ENCODE measurements around the gene WDFY2. TPM values are rescaled to one million over a fixed set of nuclear protein-coding genes. Genes with fewer than 3 reads are reported as not detected.
A peak's percentile ranks its signal among the peaks of the same experiment; 100 is the strongest.

The WDFY2 gene
- total RNA-seq, 1 donor: 11.9 TPM

- Histone ChIP-seq H3K4me3 (ENCODE audit: insufficient read depth, low read length) (no peak overlapping the region), H3K27me3 (ENCODE audit: insufficient read depth, low read length) (no peaks in the 10 kb centered on the region), H3K36me3 (ENCODE audit: insufficient read depth, low read length) (peaks cover 18% of the 10 kb centered on the region), H2AFZ (ENCODE audit: low read length) (no peak overlapping the region), H3K9me3 (ENCODE audit: low read depth, low read length) (no peaks in the 10 kb centered on the region), H3K4me2 (ENCODE audit: insufficient read depth, low read length) (peak overlapping the region; percentile 19), H3K79me2 (ENCODE audit: insufficient read depth, low read length) (peaks cover 40% of the 10 kb centered on the region), H3K4me1 (ENCODE audit: insufficient read depth, low read length) (peaks cover 25% of the 10 kb centered on the region), H3K27ac (ENCODE audit: low read depth, low read length) (peak overlapping the region; percentile 67), H4K20me1 (ENCODE audit: insufficient read depth, low read length) (no peaks in the 10 kb centered on the region)
- peak; percentile 49 for DNase-seq (ENCODE audit: insufficient read length, low spot score, missing footprints)
- TF ChIP-seq CTCF (IDR thresholded peaks at IDR 0.05; ENCODE audit: extremely low read depth, low read depth, low read length): no peak
Observed at GRCh38 chr13:51717786-51718398, 133.6 kb downstream of the WDFY2 start.

- TF ChIP-seq CTCF (IDR thresholded peaks at IDR 0.05; ENCODE audit: extremely low read depth, low read depth, low read length): no peak
- H3K27me3 ChIP-seq (ENCODE audit: insufficient read depth, low read length): no peaks in the 10 kb centered on the region
- no peak overlapping the region for H3K4me3 ChIP-seq (ENCODE audit: insufficient read depth, low read length)
- H2AFZ ChIP-seq (ENCODE audit: low read length): no peak overlapping the region
- no peaks in the 10 kb centered on the region for H3K9me3 ChIP-seq (ENCODE audit: low read depth, low read length)
- peaks cover 18% of the 10 kb centered on the region for H3K36me3 ChIP-seq (ENCODE audit: insufficient read depth, low read length)
- DNase-seq (ENCODE audit: insufficient read length, low spot score, missing footprints): no peak
- H4K20me1 ChIP-seq (ENCODE audit: insufficient read depth, low read length): no peaks in the 10 kb centered on the region
- H3K79me2 ChIP-seq (ENCODE audit: insufficient read depth, low read length): peaks cover 44% of the 10 kb centered on the region
- no peak overlapping the region for H3K27ac ChIP-seq (ENCODE audit: low read depth, low read length)
- peaks cover 24% of the 10 kb centered on the region for H3K4me1 ChIP-seq (ENCODE audit: insufficient read depth, low read length)
- H3K4me2 ChIP-seq (ENCODE audit: insufficient read depth, low read length): no peak overlapping the region
Observed at GRCh38 chr13:51719394-51719793, 135.1 kb downstream of the WDFY2 start.

- DNase-seq (ENCODE audit: insufficient read length, low spot score, missing footprints): no peak
- Histone ChIP-seq H4K20me1 (ENCODE audit: insufficient read depth, low read length) (no peaks in the 10 kb centered on the region), H3K9me3 (ENCODE audit: low read depth, low read length) (no peaks in the 10 kb centered on the region), H3K4me2 (ENCODE audit: insufficient read depth, low read length) (no peak overlapping the region), H3K4me3 (ENCODE audit: insufficient read depth, low read length) (no peak overlapping the region), H2AFZ (ENCODE audit: low read length) (no peak overlapping the region), H3K79me2 (ENCODE audit: insufficient read depth, low read length) (peaks cover 41% of the 10 kb centered on the region), H3K27ac (ENCODE audit: low read depth, low read length) (no peak overlapping the region), H3K36me3 (ENCODE audit: insufficient read depth, low read length) (peaks cover 20% of the 10 kb centered on the region), H3K27me3 (ENCODE audit: insufficient read depth, low read length) (no peaks in the 10 kb centered on the region), H3K4me1 (ENCODE audit: insufficient read depth, low read length) (peaks cover 21% of the 10 kb centered on the region)
- no peak for TF ChIP-seq CTCF (IDR thresholded peaks at IDR 0.05; ENCODE audit: extremely low read depth, low read depth, low read length)
Observed at GRCh38 chr13:51721496-51721895, 137.2 kb downstream of the WDFY2 start.

GRCh38 chr13:51723529-51723928, 139.3 kb downstream of the WDFY2 start:
- no peaks in the 10 kb centered on the region for H3K27me3 ChIP-seq (ENCODE audit: insufficient read depth, low read length)
- H3K4me2 ChIP-seq (ENCODE audit: insufficient read depth, low read length): no peak overlapping the region
- no peak overlapping the region for H3K4me3 ChIP-seq (ENCODE audit: insufficient read depth, low read length)
- no peaks in the 10 kb centered on the region for H3K9me3 ChIP-seq (ENCODE audit: low read depth, low read length)
- no peak overlapping the region for H2AFZ ChIP-seq (ENCODE audit: low read length)
- H4K20me1 ChIP-seq (ENCODE audit: insufficient read depth, low read length): no peaks in the 10 kb centered on the region
- H3K4me1 ChIP-seq (ENCODE audit: insufficient read depth, low read length): peaks cover 26% of the 10 kb centered on the region
- peaks cover 28% of the 10 kb centered on the region for H3K36me3 ChIP-seq (ENCODE audit: insufficient read depth, low read length)
- TF ChIP-seq CTCF (IDR thresholded peaks at IDR 0.05; ENCODE audit: extremely low read depth, low read depth, low read length): no peak
- H3K79me2 ChIP-seq (ENCODE audit: insufficient read depth, low read length): peaks cover 48% of the 10 kb centered on the region
- no peak for DNase-seq (ENCODE audit: insufficient read length, low spot score, missing footprints)
- no peak overlapping the region for H3K27ac ChIP-seq (ENCODE audit: low read depth, low read length)
